HEK293 (cell line): ENCODE measurements around the gene FOXP1.

Experiments used
- BCL11B ChIP-seq: fragments of 450-650 bp; formaldehyde crosslinking; IDR thresholded peaks from 2 replicates; pipeline ENCODE4 v1.5.1; 2016; ENCODE audit warnings: low read depth, missing biosample characterization, missing genetic modification characterization
- FEZF1 ChIP-seq: fragments of 450-650 bp; formaldehyde crosslinking; IDR thresholded peaks from 2 replicates; pipeline ENCODE4 v1.5.1; 2016; ENCODE audit warnings: missing biosample characterization, missing genetic modification characterization
- GLIS2 ChIP-seq: fragments of 450-650 bp; formaldehyde crosslinking; IDR thresholded peaks from 2 replicates; pipeline ENCODE4 v1.5.1; 2016; ENCODE audit warnings: missing biosample characterization, missing genetic modification characterization
- KLF1 ChIP-seq: fragments of 450-650 bp; formaldehyde crosslinking; IDR thresholded peaks from 2 replicates; pipeline ENCODE4 v1.5.1; 2016; ENCODE audit warnings: missing biosample characterization, missing genetic modification characterization
- KLF10 ChIP-seq: fragments of 450-650 bp; IDR thresholded peaks from 2 replicates; pipeline ENCODE4 v1.5.1; 2018; ENCODE audit warnings: missing biosample characterization, mild to moderate bottlenecking, missing genetic modification characterization
- KLF8 ChIP-seq: fragments of 450-650 bp; formaldehyde crosslinking; IDR thresholded peaks from 2 replicates; pipeline ENCODE4 v1.5.1; 2016; ENCODE audit warnings: missing biosample characterization, missing genetic modification characterization
- PRDM1 ChIP-seq: fragments of 450-650 bp; formaldehyde crosslinking; IDR thresholded peaks from 2 replicates; pipeline ENCODE4; 2016; ENCODE audit warnings: missing biosample characterization, missing genetic modification characterization
- SALL2 ChIP-seq: fragments of 450-650 bp; formaldehyde crosslinking; IDR thresholded peaks from 2 replicates; pipeline ENCODE4 v1.5.0; 2017; ENCODE audit warnings: missing biosample characterization, mild to moderate bottlenecking, missing genetic modification characterization, borderline replicate concordance
- SCRT1 ChIP-seq: fragments of 450-650 bp; formaldehyde crosslinking; IDR thresholded peaks from 2 replicates; pipeline ENCODE4 v1.5.1; 2016; ENCODE audit warnings: missing biosample characterization, missing genetic modification characterization, borderline replicate concordance
- SP7 ChIP-seq: fragments of 450-650 bp; formaldehyde crosslinking; IDR thresholded peaks from 2 replicates; pipeline ENCODE4 v1.5.1; 2016; ENCODE audit warnings: missing biosample characterization, missing genetic modification characterization
- WT1 ChIP-seq: fragments of 450-650 bp; formaldehyde crosslinking; IDR thresholded peaks from 2 replicates; pipeline ENCODE4 v1.5.1; 2016; ENCODE audit warnings: missing biosample characterization, missing genetic modification characterization
- ZBTB17 ChIP-seq: fragments of 450-650 bp; formaldehyde crosslinking; IDR thresholded peaks from 2 replicates; pipeline ENCODE4 v1.5.1; 2016; ENCODE audit warnings: missing biosample characterization, missing genetic modification characterization
- ZBTB21 ChIP-seq: fragments of 450-650 bp; formaldehyde crosslinking; IDR thresholded peaks from 2 replicates; pipeline ENCODE4 v1.5.1; 2017; ENCODE audit warnings: missing biosample characterization, missing genetic modification characterization
- ZFHX2 ChIP-seq: fragments of 450-650 bp; formaldehyde crosslinking; conservative IDR thresholded peaks from 2 replicates; pipeline ENCODE4 v1.5.1; 2016; ENCODE audit warnings: missing biosample characterization, missing genetic modification characterization
- ZFP41 ChIP-seq: fragments of 450-650 bp; formaldehyde crosslinking; IDR thresholded peaks from 2 replicates; pipeline ENCODE4 v1.5.1; 2016; ENCODE audit warnings: missing biosample characterization, missing genetic modification characterization, borderline replicate concordance
- ZFP69B ChIP-seq: fragments of 450-650 bp; formaldehyde crosslinking; IDR thresholded peaks from 2 replicates; pipeline ENCODE4 v1.5.1; 2016; ENCODE audit warnings: missing biosample characterization, missing genetic modification characterization
- ZNF140 ChIP-seq: fragments of 450-650 bp; formaldehyde crosslinking; IDR thresholded peaks from 2 replicates; pipeline ENCODE4 v1.5.1; 2016; ENCODE audit warnings: missing biosample characterization, missing genetic modification characterization
- ZNF2 ChIP-seq: fragments of 450-650 bp; formaldehyde crosslinking; IDR thresholded peaks from 2 replicates; pipeline ENCODE4 v1.5.1; 2016; ENCODE audit warnings: missing biosample characterization, missing genetic modification characterization
- ZNF23 ChIP-seq: fragments of 450-650 bp; formaldehyde crosslinking; IDR thresholded peaks from 2 replicates; pipeline ENCODE4 v1.5.1; 2016; ENCODE audit warnings: missing biosample characterization, missing genetic modification characterization, borderline replicate concordance
- ZNF366 ChIP-seq: fragments of 450-650 bp; formaldehyde crosslinking; conservative IDR thresholded peaks from 2 replicates; pipeline ENCODE4 v1.5.1; 2016; ENCODE audit warnings: missing biosample characterization, missing genetic modification characterization
- ZNF394 ChIP-seq: fragments of 450-650 bp; formaldehyde crosslinking; IDR thresholded peaks from 2 replicates; pipeline ENCODE4 v1.5.1; 2016; ENCODE audit warnings: missing biosample characterization, missing genetic modification characterization, mild to moderate bottlenecking, moderate library complexity, borderline replicate concordance
- ZNF549 ChIP-seq: fragments of 450-650 bp; IDR thresholded peaks from 2 replicates; pipeline ENCODE4 v1.5.1; 2018; ENCODE audit warnings: missing biosample characterization, missing genetic modification characterization, mild to moderate bottlenecking, inconsistent platforms, moderate library complexity
- ZNF624 ChIP-seq: fragments of 450-650 bp; formaldehyde crosslinking; IDR thresholded peaks from 2 replicates; pipeline ENCODE4 v1.5.1; 2017; ENCODE audit warnings: missing biosample characterization, missing genetic modification characterization
- ZNF76 ChIP-seq: fragments of 450-650 bp; formaldehyde crosslinking; IDR thresholded peaks from 2 replicates; pipeline ENCODE4; 2016; ENCODE audit warnings: low read depth, missing biosample characterization, missing genetic modification characterization, borderline replicate concordance
- ZNF776 ChIP-seq: fragments of 450-650 bp; formaldehyde crosslinking; IDR thresholded peaks from 2 replicates; pipeline ENCODE4 v1.5.0; 2017; ENCODE audit warnings: missing biosample characterization, missing genetic modification characterization, borderline replicate concordance
- ZNF830 ChIP-seq: fragments of 450-650 bp; IDR thresholded peaks from 2 replicates; pipeline ENCODE4 v1.5.0; 2018; ENCODE audit warnings: missing biosample characterization, missing genetic modification characterization, low read depth, mild to moderate bottlenecking, moderate library complexity
- TF ChIP-seq, protein P1 (sequence below): fragments of 450-650 bp; formaldehyde crosslinking; IDR thresholded peaks from 2 replicates; pipeline ENCODE4 v1.5.1; 2016; ENCODE audit warnings: missing biosample characterization, missing genetic modification characterization, low read depth
- TF ChIP-seq, protein P2 (sequence below): fragments of 450-650 bp; formaldehyde crosslinking; IDR thresholded peaks from 2 replicates; pipeline ENCODE4 v1.5.1; 2016; ENCODE audit warnings: missing biosample characterization, missing genetic modification characterization
- TF ChIP-seq, protein P3 (sequence below): fragments of 450-650 bp; formaldehyde crosslinking; IDR thresholded peaks from 2 replicates; pipeline ENCODE4 v1.5.0; 2017; ENCODE audit warnings: missing biosample characterization, missing genetic modification characterization, borderline replicate concordance
- TF ChIP-seq, protein P4 (sequence below): fragments of 450-650 bp; formaldehyde crosslinking; conservative IDR thresholded peaks from 2 replicates; pipeline ENCODE4 v1.5.1; 2016; ENCODE audit warnings: low read depth, missing biosample characterization, missing genetic modification characterization

Gene FOXP1

DNA sequence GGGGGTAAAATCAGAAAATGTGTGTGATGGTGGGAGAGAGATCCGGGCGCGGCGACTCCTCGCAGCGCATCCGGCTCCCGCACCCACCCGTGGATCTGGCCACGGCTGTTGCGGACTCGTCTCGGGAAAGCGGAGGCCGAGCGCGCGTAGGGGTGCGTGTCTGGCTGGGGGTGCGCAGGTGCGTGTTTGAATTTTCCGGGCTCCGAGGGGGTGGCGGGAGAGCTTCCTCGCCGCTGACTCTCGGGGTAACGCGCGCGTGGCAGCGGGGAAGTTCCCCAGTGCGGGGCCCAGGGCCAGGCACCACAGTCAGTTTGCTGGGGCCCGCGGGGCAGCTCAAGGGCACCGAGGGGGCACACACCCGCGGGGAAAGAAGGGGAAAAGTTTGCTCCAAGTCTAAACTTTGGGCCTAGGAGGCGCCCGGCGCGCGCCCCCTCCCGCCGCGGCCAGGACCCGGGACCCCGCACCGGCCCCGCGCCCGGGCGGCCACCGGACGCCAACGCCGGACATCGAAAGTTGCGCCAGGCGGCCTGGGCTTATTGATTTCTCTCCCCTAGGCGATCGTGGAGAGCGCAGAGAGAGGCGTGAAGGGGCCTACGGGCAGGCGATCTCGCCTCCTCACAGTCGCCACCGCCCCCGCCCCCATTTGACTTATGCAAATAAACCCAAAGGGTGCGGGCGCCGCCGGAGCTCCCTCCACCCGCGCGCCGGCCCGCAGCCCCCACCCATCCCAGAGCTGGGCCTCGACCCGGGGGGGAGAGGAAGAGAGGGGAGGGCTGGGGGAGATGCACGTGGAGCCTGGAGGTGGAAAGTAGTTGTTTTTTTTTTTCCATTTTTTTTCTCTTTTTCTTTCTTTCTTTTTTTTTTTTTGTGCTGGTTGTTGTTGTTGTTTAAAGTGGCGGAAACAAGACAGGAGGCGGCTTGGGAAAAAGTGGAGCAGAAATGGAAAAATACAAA lies 639 bp downstream of the FOXP1 start (continued):
- TF ChIP-seq, protein P1, sequence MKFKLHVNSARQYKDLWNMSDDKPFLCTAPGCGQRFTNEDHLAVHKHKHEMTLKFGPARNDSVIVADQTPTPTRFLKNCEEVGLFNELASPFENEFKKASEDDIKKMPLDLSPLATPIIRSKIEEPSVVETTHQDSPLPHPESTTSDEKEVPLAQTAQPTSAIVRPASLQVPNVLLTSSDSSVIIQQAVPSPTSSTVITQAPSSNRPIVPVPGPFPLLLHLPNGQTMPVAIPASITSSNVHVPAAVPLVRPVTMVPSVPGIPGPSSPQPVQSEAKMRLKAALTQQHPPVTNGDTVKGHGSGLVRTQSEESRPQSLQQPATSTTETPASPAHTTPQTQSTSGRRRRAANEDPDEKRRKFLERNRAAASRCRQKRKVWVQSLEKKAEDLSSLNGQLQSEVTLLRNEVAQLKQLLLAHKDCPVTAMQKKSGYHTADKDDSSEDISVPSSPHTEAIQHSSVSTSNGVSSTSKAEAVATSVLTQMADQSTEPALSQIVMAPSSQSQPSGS (tag by site-specific recombination), result no peak
- TF ChIP-seq ZNF549 (no peak), BCL11B (0 out of 2 replicates have a peak, but pooled peaks have one; percentile 34), ZFP69B (tag by site-specific recombination) (peak; percentile 35; the same call in 1 of the 2 replicates), KLF8 (tag by site-specific recombination) (peak; percentile 83), ZNF366 (tag by site-specific recombination) (0 out of 2 replicates have a peak, but pooled peaks have one; percentile 21), ZNF624 (tag by site-specific recombination) (no peak), ZFP41 (no peak), ZNF76 (no peak), SCRT1 (no peak), ZNF140 (tag by site-specific recombination) (no peak), KLF1 (peak; percentile 38), SALL2 (no peak), ZNF394 (tag by site-specific recombination) (no peak), KLF10 (tag by site-specific recombination) (no peak), ZNF830 (no peak), WT1 (0 out of 2 replicates have a peak, but pooled peaks have one; percentile 10), ZNF23 (tag by site-specific recombination) (no peak), ZBTB21 (tag by site-specific recombination) (no peak), FEZF1 (tag by site-specific recombination) (no peak), ZNF776 (no peak), SP7 (tag by site-specific recombination) (peak; percentile 52), ZNF2 (peak; percentile 39; the same call in 1 of the 2 replicates), ZBTB17 (tag by site-specific recombination) (peak; percentile 63), PRDM1 (tag by site-specific recombination) (peak; percentile 40; the same call in 1 of the 2 replicates), ZFHX2 (tag by site-specific recombination) (peak; percentile 87), GLIS2 (tag by site-specific recombination) (peak; percentile 77)
- TF ChIP-seq, protein P2, sequence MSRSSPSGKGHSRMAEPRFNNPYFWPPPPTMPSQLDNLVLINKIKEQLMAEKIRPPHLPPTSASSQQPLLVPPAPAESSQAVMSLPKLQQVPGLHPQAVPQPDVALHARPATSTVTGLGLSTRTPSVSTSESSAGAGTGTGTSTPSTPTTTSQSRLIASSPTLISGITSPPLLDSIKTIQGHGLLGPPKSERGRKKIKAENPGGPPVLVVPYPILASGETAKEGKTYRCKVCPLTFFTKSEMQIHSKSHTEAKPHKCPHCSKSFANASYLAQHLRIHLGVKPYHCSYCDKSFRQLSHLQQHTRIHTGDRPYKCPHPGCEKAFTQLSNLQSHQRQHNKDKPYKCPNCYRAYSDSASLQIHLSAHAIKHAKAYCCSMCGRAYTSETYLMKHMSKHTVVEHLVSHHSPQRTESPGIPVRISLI (tag by site-specific recombination), result peak; percentile 87
- TF ChIP-seq, protein P3, sequence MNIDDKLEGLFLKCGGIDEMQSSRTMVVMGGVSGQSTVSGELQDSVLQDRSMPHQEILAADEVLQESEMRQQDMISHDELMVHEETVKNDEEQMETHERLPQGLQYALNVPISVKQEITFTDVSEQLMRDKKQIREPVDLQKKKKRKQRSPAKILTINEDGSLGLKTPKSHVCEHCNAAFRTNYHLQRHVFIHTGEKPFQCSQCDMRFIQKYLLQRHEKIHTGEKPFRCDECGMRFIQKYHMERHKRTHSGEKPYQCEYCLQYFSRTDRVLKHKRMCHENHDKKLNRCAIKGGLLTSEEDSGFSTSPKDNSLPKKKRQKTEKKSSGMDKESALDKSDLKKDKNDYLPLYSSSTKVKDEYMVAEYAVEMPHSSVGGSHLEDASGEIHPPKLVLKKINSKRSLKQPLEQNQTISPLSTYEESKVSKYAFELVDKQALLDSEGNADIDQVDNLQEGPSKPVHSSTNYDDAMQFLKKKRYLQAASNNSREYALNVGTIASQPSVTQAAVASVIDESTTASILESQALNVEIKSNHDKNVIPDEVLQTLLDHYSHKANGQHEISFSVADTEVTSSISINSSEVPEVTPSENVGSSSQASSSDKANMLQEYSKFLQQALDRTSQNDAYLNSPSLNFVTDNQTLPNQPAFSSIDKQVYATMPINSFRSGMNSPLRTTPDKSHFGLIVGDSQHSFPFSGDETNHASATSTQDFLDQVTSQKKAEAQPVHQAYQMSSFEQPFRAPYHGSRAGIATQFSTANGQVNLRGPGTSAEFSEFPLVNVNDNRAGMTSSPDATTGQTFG, result no peak
- TF ChIP-seq, protein P4, sequence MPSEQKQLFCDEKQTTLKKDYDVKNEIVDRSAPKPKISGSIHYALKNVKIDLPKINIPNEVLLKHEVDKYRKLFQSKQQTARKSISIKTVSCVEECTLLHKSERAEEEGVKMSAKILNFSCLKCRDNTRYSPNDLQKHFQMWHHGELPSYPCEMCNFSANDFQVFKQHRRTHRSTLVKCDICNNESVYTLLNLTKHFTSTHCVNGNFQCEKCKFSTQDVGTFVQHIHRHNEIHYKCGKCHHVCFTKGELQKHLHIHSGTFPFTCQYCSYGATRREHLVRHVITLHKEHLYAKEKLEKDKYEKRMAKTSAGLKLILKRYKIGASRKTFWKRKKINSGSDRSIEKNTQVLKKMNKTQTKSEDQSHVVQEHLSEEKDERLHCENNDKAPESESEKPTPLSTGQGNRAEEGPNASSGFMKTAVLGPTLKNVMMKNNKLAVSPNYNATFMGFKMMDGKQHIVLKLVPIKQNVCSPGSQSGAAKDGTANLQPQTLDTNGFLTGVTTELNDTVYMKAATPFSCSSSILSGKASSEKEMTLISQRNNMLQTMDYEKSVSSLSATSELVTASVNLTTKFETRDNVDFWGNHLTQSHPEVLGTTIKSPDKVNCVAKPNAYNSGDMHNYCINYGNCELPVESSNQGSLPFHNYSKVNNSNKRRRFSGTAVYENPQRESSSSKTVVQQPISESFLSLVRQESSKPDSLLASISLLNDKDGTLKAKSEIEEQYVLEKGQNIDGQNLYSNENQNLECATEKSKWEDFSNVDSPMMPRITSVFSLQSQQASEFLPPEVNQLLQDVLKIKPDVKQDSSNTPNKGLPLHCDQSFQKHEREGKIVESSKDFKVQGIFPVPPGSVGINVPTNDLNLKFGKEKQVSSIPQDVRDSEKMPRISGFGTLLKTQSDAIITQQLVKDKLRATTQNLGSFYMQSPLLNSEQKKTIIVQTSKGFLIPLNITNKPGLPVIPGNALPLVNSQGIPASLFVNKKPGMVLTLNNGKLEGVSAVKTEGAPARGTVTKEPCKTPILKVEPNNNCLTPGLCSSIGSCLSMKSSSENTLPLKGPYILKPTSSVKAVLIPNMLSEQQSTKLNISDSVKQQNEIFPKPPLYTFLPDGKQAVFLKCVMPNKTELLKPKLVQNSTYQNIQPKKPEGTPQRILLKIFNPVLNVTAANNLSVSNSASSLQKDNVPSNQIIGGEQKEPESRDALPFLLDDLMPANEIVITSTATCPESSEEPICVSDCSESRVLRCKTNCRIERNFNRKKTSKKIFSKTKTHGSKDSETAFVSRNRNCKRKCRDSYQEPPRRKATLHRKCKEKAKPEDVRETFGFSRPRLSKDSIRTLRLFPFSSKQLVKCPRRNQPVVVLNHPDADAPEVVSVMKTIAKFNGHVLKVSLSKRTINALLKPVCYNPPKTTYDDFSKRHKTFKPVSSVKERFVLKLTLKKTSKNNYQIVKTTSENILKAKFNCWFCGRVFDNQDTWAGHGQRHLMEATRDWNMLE (tag by site-specific recombination), result no peak
